Fibroblast of skin of scalp (primary cell): ENCODE data around the gene SLC11A2.
"Not testable (repeated sequence)": the region's sequence is repeated elsewhere in the genome, so short reads cannot be mapped to it uniquely, and the experiment has no call there.

Experiments used
- DNase-seq: peaks from one replicate; pipeline ENCODE4 v3.0.0-alpha.2; 2013

SLC11A2 gene

DNA sequence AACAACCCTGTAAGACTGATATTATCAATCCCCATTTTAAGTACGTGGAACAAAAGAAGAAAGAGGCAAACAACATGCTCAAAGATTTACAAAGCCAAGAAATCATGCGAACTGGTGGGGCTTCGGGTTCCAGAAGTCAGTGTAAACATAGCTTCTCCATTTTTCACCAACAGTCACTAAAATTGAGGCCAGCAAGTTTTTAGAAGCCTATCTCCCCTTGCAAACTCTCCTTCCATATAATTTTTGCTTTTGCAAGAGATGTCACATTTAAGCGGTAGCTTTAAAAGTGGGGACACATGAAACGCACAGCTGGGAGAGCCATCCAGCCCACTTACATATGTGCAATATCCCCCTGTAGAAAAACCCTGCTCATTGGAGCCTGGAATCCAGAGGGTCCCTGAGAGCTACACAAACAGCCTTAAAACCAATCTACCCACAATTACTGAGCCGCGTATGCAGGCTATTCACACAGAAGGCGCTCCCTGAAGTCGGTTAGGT lies 797 bp downstream of the SLC11A2 start:
- DNase-seq: no peak

- DNase-seq: no peak
Observed at GRCh38 chr12:51023625-51024382, 2.4 kb downstream of the SLC11A2 start.

DNA sequence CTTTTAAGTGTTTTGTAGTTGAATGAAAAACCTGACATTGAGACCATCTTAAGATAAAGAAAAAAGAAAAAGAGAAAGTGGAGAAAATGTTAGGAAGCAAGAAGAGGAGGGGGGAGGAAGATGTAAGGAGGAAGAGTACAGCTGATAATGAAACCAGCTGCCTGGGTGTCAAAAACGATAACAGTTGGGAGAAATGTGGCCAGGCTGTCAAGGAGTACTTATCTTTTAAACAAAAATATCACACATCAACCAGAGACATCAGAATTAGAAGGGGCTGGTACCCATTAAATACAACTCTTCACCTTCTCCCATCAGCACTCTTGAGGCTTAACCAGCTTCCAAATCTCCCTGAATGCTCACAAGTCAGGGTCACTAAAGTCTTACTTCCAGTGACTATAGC lies 4.5 kb downstream of the SLC11A2 start:
- DNase-seq: no peak

DNA sequence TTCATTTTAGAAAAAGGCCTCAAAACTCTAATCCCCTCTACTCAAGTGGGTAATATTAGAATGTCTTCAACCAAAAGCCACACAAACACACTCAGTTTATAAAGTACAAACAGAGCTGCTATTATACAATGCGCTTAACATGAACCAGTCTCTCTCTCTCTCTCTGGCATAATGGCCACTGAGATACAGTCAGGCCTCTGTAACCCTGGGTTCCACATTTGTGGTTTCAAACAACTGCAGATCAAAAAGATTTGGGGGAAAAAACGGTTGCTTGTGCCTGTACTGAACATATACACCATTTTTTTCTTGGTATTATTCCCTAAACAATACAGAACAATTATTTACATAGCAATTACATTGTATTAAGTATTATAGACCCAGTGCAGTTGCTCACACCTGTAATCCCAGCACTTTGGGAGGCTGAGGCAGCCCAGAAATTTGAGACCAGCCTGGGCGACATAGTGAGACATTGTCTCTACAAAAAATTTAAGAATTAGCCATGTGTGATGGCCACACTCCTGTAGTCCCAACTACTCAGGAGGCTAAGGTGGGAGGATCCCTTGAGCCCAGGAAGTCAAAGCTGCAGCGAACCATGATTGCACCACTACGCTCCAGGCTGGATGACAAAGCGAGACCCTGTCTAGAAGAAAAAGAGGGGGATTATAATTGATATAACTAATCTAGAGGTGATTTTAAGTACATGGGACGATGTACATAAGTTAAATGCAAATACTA lies 5.6 kb downstream of the SLC11A2 start:
- DNase-seq: no peak

DNA sequence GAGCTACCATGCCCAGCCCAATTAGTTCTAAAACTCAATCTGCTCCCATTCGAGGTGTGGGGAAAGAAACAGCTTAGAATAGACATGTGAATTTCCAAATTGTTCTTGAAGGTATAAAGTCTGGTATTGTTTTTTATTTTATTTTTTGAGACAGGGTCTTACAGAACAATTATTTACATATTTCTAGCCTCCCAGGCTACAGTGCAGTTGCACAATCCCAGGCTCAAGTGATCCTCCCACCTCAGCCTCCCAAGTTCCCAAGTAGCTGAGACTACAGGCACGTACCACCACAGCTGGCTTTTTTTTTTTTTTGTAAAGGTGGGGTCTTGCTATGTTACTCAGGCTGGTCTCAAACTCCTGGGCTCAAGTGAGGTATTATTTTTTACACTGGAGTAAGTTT lies 6.3 kb downstream of the SLC11A2 start:
- DNase-seq: no peak

DNA sequence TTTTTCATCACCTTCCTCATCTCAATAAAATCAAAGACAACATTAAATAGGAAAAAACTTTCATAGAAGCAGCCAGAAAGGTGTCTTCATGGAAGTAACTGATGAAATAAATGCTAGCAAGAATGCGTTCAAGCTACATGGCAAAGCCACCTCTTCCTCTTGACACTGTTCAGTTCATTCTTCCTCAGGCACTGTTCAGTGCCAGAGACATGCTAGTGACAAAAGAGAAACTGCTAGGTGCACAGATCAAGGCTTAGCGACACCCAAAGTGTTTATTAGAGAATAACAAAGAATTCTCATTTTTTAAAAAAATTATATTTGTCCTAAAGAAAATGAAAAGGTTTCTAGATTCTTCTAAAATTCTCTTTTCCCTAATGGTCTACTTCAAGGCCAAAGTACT lies 7.2 kb downstream of the SLC11A2 start:
- no peak for DNase-seq

DNA sequence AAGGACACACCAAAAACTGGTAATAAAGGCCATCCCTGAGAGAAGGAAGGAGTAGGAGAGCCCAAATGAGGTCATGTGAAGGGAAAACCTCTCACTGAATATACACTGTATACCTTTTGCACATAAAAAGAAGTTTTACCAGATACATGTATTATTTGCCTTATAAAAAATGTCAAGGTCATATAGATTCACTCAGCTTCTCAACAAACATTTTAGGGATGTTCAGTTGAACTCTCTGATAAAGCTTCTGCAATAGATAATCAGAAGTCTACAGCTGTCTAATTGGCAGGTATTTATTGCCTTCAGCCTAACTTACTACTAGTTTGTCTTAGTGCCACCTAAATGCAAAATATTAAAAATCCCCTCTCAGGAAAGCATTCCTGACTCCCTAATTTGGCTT lies 8.7 kb downstream of the SLC11A2 start:
- no peak for DNase-seq

DNA sequence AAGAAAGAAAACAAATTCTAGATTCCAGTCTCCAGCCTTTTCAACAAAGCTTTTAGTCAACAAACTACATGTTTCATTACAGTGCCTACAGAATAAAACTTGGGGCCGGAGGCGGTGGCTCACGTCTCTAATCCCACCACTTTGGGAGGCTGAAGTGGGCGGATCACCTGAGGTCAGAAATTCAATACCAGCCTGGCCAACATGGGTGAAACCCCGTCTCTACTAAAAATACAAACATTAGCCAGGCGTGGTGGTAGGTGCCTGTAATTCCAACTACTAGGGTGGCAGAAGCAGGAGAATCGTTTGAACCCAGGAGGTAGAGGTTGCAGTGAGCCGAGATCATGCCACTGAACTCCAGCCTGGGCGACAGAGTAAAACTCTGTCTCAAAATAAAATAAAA lies 11.7 kb downstream of the SLC11A2 start:
- DNase-seq: not testable (repeated sequence)

DNA sequence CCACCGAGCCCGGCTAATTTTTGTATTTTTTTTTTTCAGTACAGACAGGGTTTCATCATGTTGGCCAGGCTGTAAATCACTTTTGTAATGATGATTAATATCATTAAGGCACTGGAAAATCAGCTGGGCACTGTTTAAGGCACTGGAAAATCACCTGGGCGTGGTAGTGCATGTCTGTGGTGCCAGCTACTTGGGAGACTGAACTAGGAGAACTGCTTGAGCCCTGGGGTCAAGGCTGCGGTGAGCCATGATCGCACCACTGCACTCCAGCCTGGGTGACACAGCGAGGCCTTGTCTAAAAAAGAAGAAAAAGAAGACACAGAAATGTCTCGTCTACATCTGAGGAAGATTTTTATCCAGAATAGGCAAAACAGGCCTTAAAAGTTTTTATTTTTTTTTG lies 12.7 kb downstream of the SLC11A2 start:
- no peak for DNase-seq

- no peak for DNase-seq
Observed at GRCh38 chr12:51012570-51013236, 13.5 kb downstream of the SLC11A2 start.

GRCh38 chr12:51011955-51012354 lies 14.2 kb downstream of the SLC11A2 start:
- DNase-seq: no peak

GRCh38 chr12:51009056-51009440 lies 17.1 kb downstream of the SLC11A2 start:
- no peak for DNase-seq

GRCh38 chr12:51008329-51009055 lies 17.7 kb downstream of the SLC11A2 start:
- no peak for DNase-seq

DNA sequence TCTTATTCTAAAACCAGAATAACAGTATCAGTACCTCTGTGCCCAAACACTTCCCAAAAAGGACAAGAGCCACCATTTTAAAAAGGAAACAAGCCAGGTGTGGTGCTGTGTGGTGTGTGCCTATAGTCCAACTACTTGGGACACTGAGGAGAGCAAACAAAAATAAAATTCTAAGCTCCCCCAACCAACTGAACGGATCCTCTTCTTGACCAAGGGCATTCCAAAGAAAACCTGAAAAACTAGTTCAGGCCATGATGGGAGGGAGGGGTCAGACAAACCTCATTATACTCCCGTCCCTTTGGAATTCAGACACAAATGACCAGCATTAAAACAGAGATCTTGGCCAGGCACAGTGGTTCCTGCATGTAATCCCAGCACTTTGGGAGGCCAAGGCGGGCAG lies 20.5 kb downstream of the SLC11A2 start:
- DNase-seq: no peak

- DNase-seq: no peak
Observed at GRCh38 chr12:51005030-51005429, 21.2 kb downstream of the SLC11A2 start.

GRCh38 chr12:51004504-51004903 lies 21.7 kb downstream of the SLC11A2 start:
- no peak for DNase-seq

- DNase-seq: no peak
Observed at GRCh38 chr12:51001799-51002198, 24.4 kb downstream of the SLC11A2 start.

GRCh38 chr12:51000245-51000644 lies 25.9 kb downstream of the SLC11A2 start:
- DNase-seq: peak; percentile 69

- DNase-seq: no peak
Observed at GRCh38 chr12:50999093-50999492, 27.1 kb downstream of the SLC11A2 start.

DNA sequence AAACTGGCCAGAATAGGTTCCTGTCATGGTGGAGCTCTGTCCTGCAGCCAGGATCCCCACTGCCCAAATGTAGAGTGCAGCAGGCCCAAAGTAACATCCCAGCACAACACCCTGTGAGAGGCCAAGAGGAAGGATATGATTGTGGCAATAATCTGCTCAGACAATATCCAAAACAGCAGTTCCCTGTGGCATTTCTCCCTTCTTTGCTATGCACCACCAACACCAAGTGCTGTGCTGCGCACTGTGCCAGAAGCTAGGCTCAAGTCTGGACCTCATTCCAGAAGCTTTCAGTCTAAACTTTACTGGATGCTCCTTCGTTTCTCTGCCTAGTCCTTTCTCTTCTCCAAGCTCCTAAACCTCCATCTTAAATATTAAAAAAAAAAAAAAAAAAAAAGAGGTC lies 33.4 kb downstream of the SLC11A2 start:
- peak; percentile 13 for DNase-seq

GRCh38 chr12:50991291-50991690 lies 34.9 kb downstream of the SLC11A2 start:
- DNase-seq: no peak

GRCh38 chr12:50990791-50991190 lies 35.4 kb downstream of the SLC11A2 start:
- DNase-seq: no peak
